Duodenal mucosa (tissue), 2 donors: Measurements from ENCODE around the gene MLN.
"Not testable (repeated sequence)": the region's sequence is repeated elsewhere in the genome, so short reads cannot be mapped to it uniquely, and the experiment has no call there.

ENCODE experiments used
- H3K27ac ChIP-seq: one replicate; pipeline ENCODE4 v1.7.0; 2013; ENCODE audit warnings: low read depth, low read length
- H3K27me3 ChIP-seq, 2 donors: one replicate each; pipeline ENCODE4 v1.7.0; 2013; ENCODE audit warnings: low read length in 2 of 2, control low read depth in 1 of 2; ENCODE audit not compliant: insufficient read depth in 2 of 2, control insufficient read depth in 1 of 2
- H3K36me3 ChIP-seq, 2 donors: one replicate each; pipeline ENCODE4 v1.7.0; 2013; ENCODE audit warnings: low read length in 2 of 2, control low read depth in 1 of 2; ENCODE audit not compliant: insufficient read depth in 2 of 2, control insufficient read depth in 1 of 2
- H3K4me1 ChIP-seq, 2 donors: one replicate each; pipeline ENCODE4 v1.7.0; 2013; ENCODE audit warnings: low read length in 2 of 2, control low read depth in 1 of 2; ENCODE audit not compliant: insufficient read depth in 2 of 2, control insufficient read depth in 1 of 2
- H3K4me3 ChIP-seq, 2 donors: one replicate each; pipeline ENCODE4 v1.7.0; 2013; ENCODE audit warnings: low read length in 2 of 2, low read depth in 1 of 2
- H3K9ac ChIP-seq, 2 donors: one replicate each; pipeline ENCODE4 v1.7.0; 2013; ENCODE audit warnings: low read length in 2 of 2, low read depth in 1 of 2
- H3K9me3 ChIP-seq, 2 donors: one replicate each; pipeline ENCODE4 v1.7.0; 2013; ENCODE audit warnings: low read length in 2 of 2, control low read depth in 1 of 2; ENCODE audit not compliant: control insufficient read depth in 1 of 2

MLN gene

DNA sequence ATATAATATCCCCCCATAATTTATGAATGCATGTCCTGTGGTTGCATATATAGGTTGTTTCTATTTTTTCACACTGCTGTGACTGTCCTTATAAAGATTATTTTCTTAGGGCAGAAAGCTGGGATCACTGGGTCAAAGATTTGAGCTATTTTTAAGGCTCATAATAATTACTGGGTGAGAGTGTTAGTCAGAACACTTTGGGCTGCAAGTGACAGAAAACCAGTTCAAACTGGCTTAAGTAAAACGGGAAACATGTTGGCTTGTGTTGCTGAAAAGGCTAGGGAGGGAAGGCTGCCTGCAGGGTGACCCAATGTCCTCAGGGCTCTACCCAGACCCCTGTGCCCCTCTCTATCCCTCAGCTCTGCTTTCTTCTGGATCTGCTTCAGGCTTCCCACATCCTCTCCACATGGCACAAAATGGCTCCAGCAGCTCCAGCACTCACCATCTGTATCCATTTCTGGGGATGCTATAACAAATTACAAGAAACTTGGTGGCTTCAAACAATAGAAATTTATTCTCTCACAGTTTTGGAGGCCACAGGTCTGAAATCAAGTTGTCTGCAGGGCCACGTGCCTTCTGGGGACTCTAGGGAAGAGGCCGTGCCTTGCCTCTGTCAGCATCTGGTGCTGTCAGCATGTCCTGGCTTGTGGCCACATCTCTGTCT is 33.1 kb upstream of the MLN start:
- H3K27me3 ChIP-seq, result peaks cover 0 to 3% of the 10 kb centered on the region in 2 donors
- H3K9ac ChIP-seq, result no peak overlapping the region
- H3K4me1 ChIP-seq, result peaks cover 13 to 20% of the 10 kb centered on the region in 2 donors
- H3K4me3 ChIP-seq, result no peak overlapping the region
- no peaks in the 10 kb centered on the region for H3K9me3 ChIP-seq
- no peak overlapping the region for H3K27ac ChIP-seq
- no peaks in the 10 kb centered on the region for H3K36me3 ChIP-seq

GRCh38 chr6:33834401-33835392 is 30.9 kb upstream of the MLN start:
- Histone ChIP-seq H3K27ac (no peak overlapping the region), H3K36me3 (no peaks in the 10 kb centered on the region), H3K4me1 (peaks cover 4 to 8% of the 10 kb centered on the region in 2 donors), H3K9me3 (no peaks in the 10 kb centered on the region), H3K27me3 (peaks cover 0 to 7% of the 10 kb centered on the region in 2 donors), H3K9ac (no peak overlapping the region), H3K4me3 (no peak overlapping the region)

DNA sequence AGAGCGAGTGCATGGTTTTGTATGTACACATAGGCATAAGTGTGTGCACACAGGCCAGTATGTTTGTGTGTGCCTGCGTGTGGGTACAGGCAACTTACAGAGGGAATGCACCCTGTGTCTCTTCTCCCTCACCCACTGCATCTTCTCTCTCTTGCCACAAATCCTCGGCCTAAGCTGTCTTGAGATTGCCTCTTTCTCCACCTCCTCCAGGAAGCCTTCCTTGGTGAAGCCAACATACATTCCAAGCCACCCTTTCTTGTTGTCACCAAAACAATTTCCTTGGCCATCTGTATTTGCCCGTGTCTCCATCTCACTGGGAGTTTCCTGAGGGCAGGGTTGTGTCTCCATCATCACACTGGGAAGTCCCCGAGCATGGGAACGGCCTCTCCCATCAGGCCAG is 29.8 kb upstream of the MLN start:
- Histone ChIP-seq H3K36me3 (no peaks in the 10 kb centered on the region), H3K27ac (no peak overlapping the region), H3K4me1 (no peaks in the 10 kb centered on the region)

DNA sequence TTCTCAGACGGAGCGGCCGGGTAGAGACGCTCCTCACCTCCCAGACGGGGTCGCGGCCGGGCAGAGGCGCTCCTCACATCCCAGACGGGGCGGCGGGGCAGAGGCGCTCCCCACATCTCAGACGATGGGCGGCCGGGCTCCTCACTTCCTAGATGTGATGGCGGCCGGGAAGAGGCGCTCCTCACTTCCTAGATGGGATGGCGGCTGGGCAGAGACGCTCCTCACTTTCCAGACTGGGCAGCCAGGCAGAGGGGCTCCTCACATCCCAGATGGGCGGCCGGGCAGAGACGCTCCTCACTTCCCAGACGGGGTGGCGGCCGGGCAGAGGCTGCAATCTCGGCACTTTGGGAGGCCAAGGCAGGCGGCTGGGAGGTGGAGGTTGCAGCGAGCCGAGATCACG is 29.0 kb upstream of the MLN start:
- not testable (repeated sequence) for H3K9ac ChIP-seq

More for the DNA sequence above, 29.8 kb upstream of the MLN start:
- H3K9ac ChIP-seq, result no peak overlapping the region
- H3K4me3 ChIP-seq, result no peak overlapping the region
- H3K27me3 ChIP-seq, result peaks cover 0 to 7% of the 10 kb centered on the region in 2 donors
- H3K9me3 ChIP-seq, result no peaks in the 10 kb centered on the region

DNA sequence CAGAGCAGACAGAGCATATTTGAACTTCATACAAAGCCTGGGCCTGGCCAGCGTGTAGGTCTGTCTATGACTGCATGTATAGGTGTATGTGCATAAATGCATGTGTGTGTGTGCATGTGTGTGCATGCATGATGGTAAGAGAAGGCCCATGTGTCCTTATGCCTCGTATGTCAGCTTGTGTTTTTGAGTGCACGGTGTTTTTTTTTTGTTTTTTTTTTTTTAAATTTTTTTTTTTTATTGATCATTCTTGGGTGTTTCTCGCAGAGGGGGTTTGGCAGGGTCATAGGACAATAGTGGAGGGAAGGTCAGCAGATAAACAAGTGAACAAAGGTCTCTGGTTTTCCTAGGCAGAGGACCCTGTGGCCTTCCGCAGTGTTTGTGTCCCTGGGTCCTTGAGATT is 27.9 kb upstream of the MLN start:
- not testable (repeated sequence) for H3K9me3 ChIP-seq, H3K9ac ChIP-seq, H3K4me3 ChIP-seq, H3K36me3 ChIP-seq, H3K27me3 ChIP-seq, H3K27ac ChIP-seq
- peaks cover 12 to 15% of the 10 kb centered on the region in 2 donors for H3K4me1 ChIP-seq

More for the DNA sequence above, 29.0 kb upstream of the MLN start:
- H3K4me3 ChIP-seq, H3K4me1 ChIP-seq, H3K36me3 ChIP-seq, H3K27ac ChIP-seq, H3K9me3 ChIP-seq, H3K27me3 ChIP-seq: not testable (repeated sequence)

- Histone ChIP-seq H3K27ac (no peak overlapping the region), H3K4me3 (no peak overlapping the region), H3K36me3 (no peaks in the 10 kb centered on the region), H3K4me1 (peaks cover 12 to 15% of the 10 kb centered on the region in 2 donors), H3K9ac (no peak overlapping the region), H3K27me3 (peaks cover 0 to 5% of the 10 kb centered on the region in 2 donors), H3K9me3 (no peaks in the 10 kb centered on the region)
These were observed 26.9 kb upstream of the MLN start for GRCh38 chr6:33830635-33831240.

- H3K27ac ChIP-seq, result no peak overlapping the region
- no peaks in the 10 kb centered on the region for H3K9me3 ChIP-seq
- H3K4me3 ChIP-seq, result no peak overlapping the region
- peaks cover 0 to 5% of the 10 kb centered on the region in 2 donors for H3K27me3 ChIP-seq
- H3K36me3 ChIP-seq, result no peaks in the 10 kb centered on the region
- no peak overlapping the region for H3K9ac ChIP-seq
- H3K4me1 ChIP-seq, result peaks cover 18 to 23% of the 10 kb centered on the region in 2 donors
These were observed 25.2 kb upstream of the MLN start for GRCh38 chr6:33828764-33829731.

- Histone ChIP-seq H3K27me3 (peaks cover 0 to 5% of the 10 kb centered on the region in 2 donors), H3K27ac (no peak overlapping the region), H3K9me3 (no peaks in the 10 kb centered on the region), H3K9ac (no peak overlapping the region), H3K4me3 (no peak overlapping the region), H3K36me3 (no peaks in the 10 kb centered on the region), H3K4me1 (peaks cover 18 to 23% of the 10 kb centered on the region in 2 donors)
These were observed 24.6 kb upstream of the MLN start for GRCh38 chr6:33828452-33828763.

GRCh38 chr6:33827546-33828451 is 24.0 kb upstream of the MLN start:
- peaks cover 18 to 23% of the 10 kb centered on the region in 2 donors for H3K4me1 ChIP-seq
- H3K9me3 ChIP-seq, result no peaks in the 10 kb centered on the region
- no peak overlapping the region for H3K27ac ChIP-seq
- H3K36me3 ChIP-seq, result no peaks in the 10 kb centered on the region
- no peak overlapping the region for H3K9ac ChIP-seq
- peaks cover 0 to 5% of the 10 kb centered on the region in 2 donors for H3K27me3 ChIP-seq
- no peak overlapping the region for H3K4me3 ChIP-seq
